NCI-H774 (cell line): ENCODE results near the gene SCGB1C1.
"Not testable (repeated sequence)": the region's sequence is repeated elsewhere in the genome, so short reads cannot be mapped to it uniquely, and the experiment has no call there.

ENCODE experiments used
- DNase-seq: peaks from one replicate; lab custom pipeline; 2025; lab: John Stamatoyannopoulos, UW

Gene SCGB1C1

DNA sequence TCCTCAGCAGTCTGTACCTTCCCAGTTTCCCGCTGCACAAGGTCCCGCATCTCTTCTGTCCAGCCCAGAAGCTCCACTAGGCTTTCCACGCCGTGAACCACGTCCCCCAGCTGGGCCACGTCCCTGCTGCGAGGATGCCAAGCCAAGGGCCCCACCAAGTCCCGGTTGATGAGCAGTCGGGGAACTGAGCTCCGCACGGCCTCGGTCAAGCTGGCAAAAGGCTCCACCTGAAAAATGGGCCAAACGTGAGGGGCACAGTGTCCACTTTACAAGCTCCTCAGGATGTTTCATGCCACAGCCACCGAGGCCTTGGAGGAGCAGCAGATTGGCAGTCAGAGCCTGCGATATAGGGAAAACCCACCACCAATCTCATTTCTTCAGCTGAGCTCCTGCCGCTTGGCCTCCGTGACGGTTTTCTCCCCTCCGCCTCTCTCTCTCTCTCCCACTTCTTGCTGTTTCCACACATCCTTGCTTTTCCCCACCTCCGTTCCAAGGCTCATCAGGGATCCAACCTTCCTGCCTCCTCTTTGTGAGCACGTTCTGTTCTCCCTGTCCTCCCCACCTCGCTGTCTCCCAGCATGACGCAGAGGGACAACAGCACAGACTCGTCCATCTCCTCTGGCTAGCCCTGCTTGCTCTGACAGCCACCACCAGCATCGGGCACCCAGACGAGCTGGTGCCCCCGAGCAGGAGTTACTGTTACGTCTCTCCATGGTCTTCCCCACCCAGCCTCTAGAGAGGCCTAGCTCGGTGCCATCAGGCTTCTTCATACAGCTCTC, 26.1 kb downstream of the SCGB1C1 start:
- DNase-seq = no peak

GRCh38 chr11:220641-221215, 27.9 kb downstream of the SCGB1C1 start:
- DNase-seq = not testable (repeated sequence)

DNA sequence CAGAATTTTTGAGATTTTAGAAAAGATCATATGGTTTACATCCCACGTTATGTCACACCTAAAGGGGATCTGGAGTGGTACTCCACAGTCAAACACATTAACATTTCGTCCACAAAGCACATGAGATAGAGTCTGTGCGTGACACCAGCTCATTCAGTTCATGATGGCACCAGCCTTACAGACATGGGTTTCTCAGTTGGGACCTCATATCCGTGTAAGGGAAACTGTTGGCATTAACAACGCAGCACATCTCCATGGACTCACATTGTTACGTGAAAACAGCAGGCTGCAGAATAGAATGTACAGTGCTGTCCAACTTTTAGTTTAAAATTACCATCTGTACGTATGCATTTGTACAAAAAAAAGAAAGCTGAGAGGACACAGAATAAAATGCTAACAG, 28.7 kb downstream of the SCGB1C1 start:
- DNase-seq = no peak

DNA sequence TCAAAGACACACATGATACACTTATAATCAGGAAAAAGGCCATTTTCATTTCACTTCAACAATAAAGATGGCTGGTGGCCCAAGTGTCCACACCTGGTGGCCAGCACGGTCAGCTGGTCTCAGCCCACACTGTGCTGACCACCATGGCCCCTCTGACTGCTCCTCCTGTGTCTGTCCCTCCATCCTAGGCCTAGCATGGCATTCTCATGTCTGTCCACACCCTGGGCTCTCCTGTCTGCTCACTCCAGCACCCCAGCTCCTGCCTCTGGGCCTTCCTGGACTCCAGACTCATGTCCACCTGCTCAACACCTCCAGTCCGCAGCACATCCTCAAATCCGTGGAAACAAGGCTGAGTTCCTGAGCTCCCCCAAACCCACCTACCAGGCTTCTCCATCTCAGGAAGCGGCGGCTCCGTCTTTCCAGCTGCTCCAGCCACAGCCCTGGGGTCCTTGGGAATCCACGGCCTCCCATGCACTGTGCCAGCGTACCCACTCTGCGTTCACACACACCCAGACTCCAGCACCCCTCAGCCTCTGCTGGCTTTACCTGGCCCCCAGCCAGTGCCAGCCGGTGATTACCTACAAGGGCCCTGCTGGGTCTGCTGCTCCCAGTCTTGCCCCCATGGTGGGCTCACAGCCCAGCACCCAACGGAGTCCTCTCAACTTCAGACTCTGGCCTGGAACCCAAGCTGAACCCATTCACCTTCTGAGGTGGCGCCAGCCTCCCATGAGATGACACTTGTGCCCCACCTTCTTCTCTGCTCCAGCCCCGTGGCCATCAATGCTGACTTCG, 29.3 kb downstream of the SCGB1C1 start:
- no peak for DNase-seq

- no peak for DNase-seq
Observed at GRCh38 chr11:223026-223789, 30.3 kb downstream of the SCGB1C1 start.

DNA sequence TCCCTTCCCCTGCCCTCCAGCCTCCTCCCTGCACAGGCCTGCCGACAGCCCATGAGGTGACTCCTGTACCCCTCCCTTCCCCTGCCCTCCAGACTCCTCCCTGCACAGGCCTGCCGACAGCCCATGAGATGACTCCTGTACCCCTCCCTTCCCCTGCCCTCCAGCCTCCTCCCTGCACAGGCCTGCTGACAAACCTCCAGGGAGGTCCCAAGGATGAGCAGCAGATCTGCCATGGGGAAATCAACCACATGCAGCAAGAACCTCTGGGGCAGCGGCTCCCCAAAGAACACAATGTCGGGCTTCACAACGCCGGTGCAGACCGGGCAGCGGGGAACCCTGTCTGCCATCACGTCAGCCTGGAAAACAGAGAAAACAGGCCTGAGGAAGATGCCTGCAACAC, 31.0 kb downstream of the SCGB1C1 start:
- DNase-seq = no peak

- DNase-seq = no peak
Observed at GRCh38 chr11:224424-224823, 31.5 kb downstream of the SCGB1C1 start.

DNA sequence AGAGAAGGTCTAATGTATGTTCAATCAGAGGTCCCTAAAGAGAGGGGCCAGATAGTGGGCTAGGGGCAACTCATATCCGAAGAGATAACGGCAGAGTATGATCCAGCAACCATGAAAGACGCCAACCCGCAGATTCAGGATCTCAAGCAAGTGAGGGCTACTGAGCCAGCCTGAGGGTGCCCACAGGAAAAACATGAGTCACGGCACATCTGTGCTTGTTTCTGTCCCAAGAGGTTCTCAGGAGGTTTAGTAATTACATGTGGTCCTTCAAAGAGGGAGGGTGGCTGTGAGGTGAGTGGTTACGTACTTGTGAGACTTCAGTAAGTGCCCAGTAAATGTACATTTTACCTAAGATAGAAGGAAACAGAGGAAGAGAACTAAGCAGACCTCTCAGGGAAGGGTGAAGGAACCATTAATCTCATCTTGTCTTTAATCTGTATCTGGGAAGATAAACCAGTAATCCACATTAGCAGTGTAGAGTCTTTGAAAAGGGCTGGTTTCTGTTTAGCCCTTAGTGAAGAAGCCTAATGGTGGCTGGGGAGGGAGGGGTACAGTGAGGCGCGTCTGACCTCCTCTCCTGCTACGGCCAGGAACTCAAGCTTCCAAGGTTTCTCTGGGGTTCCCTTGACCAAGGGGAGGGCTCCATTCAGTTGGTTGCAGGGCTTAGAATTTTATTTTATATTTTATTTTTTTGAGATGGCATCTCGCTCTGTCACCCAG, 33.0 kb downstream of the SCGB1C1 start:
- no peak for DNase-seq

DNA sequence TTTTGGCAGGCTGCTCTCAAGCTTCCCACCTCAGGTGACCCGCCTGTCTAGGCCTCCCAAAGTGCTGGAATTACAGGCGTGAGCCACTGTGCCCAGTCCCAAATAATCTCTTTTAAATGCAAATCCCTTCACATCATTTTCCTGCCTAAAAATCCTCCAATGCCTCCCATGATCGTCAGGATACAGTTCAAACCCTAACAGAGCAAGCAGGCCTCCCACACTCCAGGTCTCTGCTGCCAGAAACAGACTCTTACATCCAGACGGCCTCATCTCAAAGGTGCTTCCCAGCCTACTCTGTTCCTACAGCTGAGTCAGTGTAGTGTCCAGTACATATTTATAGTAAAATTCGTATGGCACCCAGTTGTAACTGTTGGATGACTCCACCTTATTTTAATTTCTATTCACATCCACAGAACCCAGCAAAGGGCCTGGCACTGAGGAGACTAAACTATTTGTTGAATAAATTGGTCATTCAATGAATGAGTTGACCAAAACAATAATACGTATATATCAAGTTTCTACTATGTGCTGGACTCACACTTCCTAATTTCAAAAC, 35.0 kb downstream of the SCGB1C1 start:
- DNase-seq = no peak

- no peak for DNase-seq
Observed at GRCh38 chr11:230431-230830, 37.6 kb downstream of the SCGB1C1 start.

- no peak for DNase-seq
Observed at GRCh38 chr11:232783-233565, 40.1 kb downstream of the SCGB1C1 start.

- no peak for DNase-seq
Observed at GRCh38 chr11:235180-235579, 42.3 kb downstream of the SCGB1C1 start.

DNA sequence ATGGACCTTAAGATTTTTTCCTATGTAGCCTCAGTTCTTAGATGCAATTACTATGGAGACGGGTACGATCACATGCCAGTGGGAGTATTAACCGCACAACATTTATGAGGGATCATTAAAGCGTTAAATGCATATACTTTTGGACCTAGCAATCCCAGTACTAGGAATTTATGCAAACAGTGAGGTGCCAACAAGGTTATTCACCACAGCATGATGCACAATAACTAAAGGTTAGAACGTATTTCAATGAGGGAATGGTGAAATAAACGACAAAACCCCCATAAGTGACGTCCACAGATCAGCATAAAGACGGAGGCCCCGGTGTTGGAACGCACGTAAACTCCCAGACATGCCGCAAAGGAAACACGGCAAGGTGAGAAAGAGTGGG, 42.7 kb downstream of the SCGB1C1 start:
- DNase-seq = no peak

- peak; percentile 73 for DNase-seq
Observed at GRCh38 chr11:235997-236773, 43.3 kb downstream of the SCGB1C1 start, which contains the start of gene SIRT3. Gene SIRT3, minus strand, starts transcription at chr11:236342. Its CDS starts 14 bp downstream, at chr11:236328.

GRCh38 chr11:236774-237767, 44.2 kb downstream of the SCGB1C1 start, which contains the start of gene PSMD13:
Gene PSMD13, plus strand, starts transcription at chr11:236976. Its CDS starts 74 bp downstream, at chr11:237050.
- peak; percentile 73 for DNase-seq

GRCh38 chr11:238346-238745, 45.5 kb downstream of the SCGB1C1 start:
- not testable (repeated sequence) for DNase-seq

GRCh38 chr11:240315-240714, 47.4 kb downstream of the SCGB1C1 start:
- no peak for DNase-seq

DNA sequence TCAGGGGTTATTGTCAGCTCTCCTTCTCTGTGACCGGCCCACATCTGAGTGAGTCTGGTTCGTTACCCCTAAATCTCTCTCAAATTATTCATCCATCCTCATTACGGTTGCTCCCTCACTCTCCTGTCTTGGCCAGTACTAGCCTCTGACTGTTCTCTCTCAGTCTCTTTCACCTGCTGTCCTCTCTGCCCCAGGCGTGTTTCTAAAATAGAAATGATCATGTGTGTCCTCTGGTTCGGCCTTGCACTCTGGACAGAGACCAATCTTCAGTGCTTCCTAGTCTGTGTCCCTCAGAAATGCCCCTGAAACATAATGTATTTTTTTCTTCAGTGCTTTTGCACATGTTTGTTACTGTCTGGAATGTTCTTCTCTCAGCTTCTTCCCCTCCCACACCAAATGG, 48.8 kb downstream of the SCGB1C1 start:
- DNase-seq = no peak
